ENCODE results near the gene RND2. TPM values are rescaled to one million over a fixed set of nuclear protein-coding genes. Genes with fewer than 3 reads are reported as not detected.

Gene RND2
- total RNA-seq, 2 donors from 2014 or later = 36.1 to 55.5 TPM

GRCh38 chr17:43031666-43032065 lies 6.6 kb downstream of the RND2 start:
- no peak overlapping the region for H3K9ac ChIP-seq (ENCODE audit: extremely low read depth, low read length, poor library complexity, severe bottlenecking)
- no peaks in the 10 kb centered on the region for H3K27me3 ChIP-seq (ENCODE audit: control insufficient read depth, insufficient read depth, low read length, poor library complexity, severe bottlenecking)
- peak overlapping the region; percentile 26 for H3K27ac ChIP-seq (ENCODE audit: low read depth, low read length)
- Mint-ChIP-seq H3K4me3 (no peak overlapping the region), H3K36me3 (ENCODE audit: low read depth) (peaks cover 21% of the 10 kb centered on the region), H3K27ac (peak overlapping the region; percentile 44), H3K4me1 (peaks cover 60% of the 10 kb centered on the region), H3K9me3 (no peaks in the 10 kb centered on the region), H3K27me3 (ENCODE audit: insufficient read depth) (no peaks in the 10 kb centered on the region)
- DNase-seq = peak; percentile 55
- H3K4me3 ChIP-seq (ENCODE audit: low read length) = no peak overlapping the region
- 75% methylated on average over 2 of the region's 3 CpGs; no CpG with 5 or more reads in 1 of the 2 experiments for WGBS, 2 experiments (ENCODE audit: insufficient coverage in 1 of 2, insufficient read length in 1 of 2)
- no peaks in the 10 kb centered on the region for H3K9me3 ChIP-seq (ENCODE audit: control insufficient read depth, low read length)
- H3K36me3 ChIP-seq (ENCODE audit: control insufficient read depth, insufficient read depth, low read length) = no peaks in the 10 kb centered on the region
- H3K4me1 ChIP-seq (ENCODE audit: control insufficient read depth, insufficient read depth, low read length) = peaks cover 17% of the 10 kb centered on the region
- no peak for TF ChIP-seq CTCF (conservative IDR thresholded peaks at IDR 0.05)

DNA sequence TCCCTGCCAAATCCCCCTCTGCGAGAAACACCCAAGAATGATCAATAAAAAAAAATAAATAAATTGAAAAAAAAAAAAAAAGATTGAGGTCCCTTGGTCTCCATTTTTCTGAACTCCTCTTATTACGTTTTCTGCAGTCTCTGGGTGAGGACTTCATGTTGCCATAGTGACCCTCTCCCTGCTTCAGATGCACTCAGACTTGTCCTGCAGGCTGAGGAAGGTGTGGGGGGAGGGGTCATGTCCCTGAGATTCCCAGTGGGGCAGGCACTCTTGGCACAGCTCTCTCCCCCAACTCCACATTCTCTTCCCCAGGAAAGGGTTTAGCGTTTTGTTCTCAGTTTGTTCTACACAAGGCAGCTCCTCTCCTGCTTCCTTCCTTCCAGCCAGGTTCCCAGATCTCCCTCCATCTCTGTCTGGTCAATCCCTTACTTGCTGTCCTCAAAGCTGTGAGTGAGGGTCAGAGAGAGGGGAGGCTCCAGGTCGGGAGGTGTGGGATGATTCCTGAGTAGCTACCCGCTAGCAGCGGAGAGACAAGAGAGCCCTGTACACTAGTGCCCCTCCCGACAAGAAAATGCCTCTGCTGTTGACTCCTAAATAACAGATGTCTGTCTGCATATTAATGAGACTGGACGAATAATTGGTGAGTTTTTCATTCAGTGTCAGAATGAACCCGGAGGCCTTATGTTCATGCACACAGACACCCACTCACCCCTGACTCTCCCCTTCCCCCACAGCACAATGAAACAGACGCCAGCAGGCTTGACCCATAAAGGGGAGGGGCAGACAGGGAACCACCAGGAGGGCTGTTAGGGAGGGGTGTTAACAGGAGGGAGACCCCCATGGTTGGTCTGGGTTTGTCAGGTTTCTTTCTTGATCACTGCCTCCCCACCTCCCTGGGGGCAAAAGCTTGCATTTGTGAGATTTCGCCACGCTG lies 9.2 kb downstream of the RND2 start:
- no peaks in the 10 kb centered on the region for H3K27me3 Mint-ChIP-seq (ENCODE audit: insufficient read depth)
- peak overlapping the region; percentile 19 for H3K4me3 Mint-ChIP-seq
- H3K9ac ChIP-seq (ENCODE audit: extremely low read depth, low read length, poor library complexity, severe bottlenecking) = peak overlapping the region; percentile 26

DNA sequence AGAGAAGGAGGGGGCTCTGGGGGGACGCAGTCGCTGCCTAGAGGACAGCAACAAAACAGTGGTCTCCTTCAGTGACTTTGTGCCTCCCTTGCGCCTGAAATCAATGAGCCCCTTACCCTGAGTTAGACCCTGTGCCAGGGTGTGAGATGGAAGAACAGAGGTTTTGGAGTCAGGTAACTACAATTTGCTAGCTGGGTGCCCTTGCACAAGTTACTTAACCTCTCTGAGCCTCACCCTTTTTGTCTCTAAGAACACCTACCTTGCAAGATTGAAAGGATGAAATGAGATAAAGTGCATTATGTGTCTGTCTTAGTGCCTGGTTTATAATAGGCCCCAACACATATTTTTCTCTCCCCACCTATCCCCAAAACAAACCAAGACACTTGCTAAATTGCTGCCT lies 9.9 kb downstream of the RND2 start:
- H3K4me3 Mint-ChIP-seq = peak overlapping the region; percentile 19
- Histone ChIP-seq H3K36me3 (ENCODE audit: control insufficient read depth, insufficient read depth, low read length) (no peaks in the 10 kb centered on the region), H3K27me3 (ENCODE audit: control insufficient read depth, insufficient read depth, low read length, poor library complexity, severe bottlenecking) (no peaks in the 10 kb centered on the region), H3K9me3 (ENCODE audit: control insufficient read depth, low read length) (no peaks in the 10 kb centered on the region), H3K4me3 (ENCODE audit: low read length) (no peak overlapping the region), H3K4me1 (ENCODE audit: control insufficient read depth, insufficient read depth, low read length) (peaks cover 17% of the 10 kb centered on the region), H3K27ac (ENCODE audit: low read depth, low read length) (peak overlapping the region; percentile 99), H3K9ac (ENCODE audit: extremely low read depth, low read length, poor library complexity, severe bottlenecking) (no peak overlapping the region)
- peak overlapping the region; percentile 41 for H3K27ac Mint-ChIP-seq
- H3K9me3 Mint-ChIP-seq = no peaks in the 10 kb centered on the region
- TF ChIP-seq CTCF (conservative IDR thresholded peaks at IDR 0.05) = no peak
- H3K36me3 Mint-ChIP-seq (ENCODE audit: low read depth) = peaks cover 4% of the 10 kb centered on the region
- H3K4me1 Mint-ChIP-seq = peaks cover 55% of the 10 kb centered on the region
- WGBS, 2 experiments (ENCODE audit: insufficient coverage in 1 of 2, insufficient read length in 1 of 2) = 67 to 77% methylated on average over 1 to 3 of the region's 3 CpGs
- H3K27me3 Mint-ChIP-seq (ENCODE audit: insufficient read depth) = no peaks in the 10 kb centered on the region
- no peak for DNase-seq

More for the DNA sequence above, 9.2 kb downstream of the RND2 start:
- peak overlapping the region; percentile 99 for H3K27ac ChIP-seq (ENCODE audit: low read depth, low read length)
- Mint-ChIP-seq H3K9me3 (no peaks in the 10 kb centered on the region), H3K36me3 (ENCODE audit: low read depth) (peaks cover 6% of the 10 kb centered on the region), H3K4me1 (peaks cover 50% of the 10 kb centered on the region), H3K27ac (peak overlapping the region; percentile 87)
- H3K4me3 ChIP-seq (ENCODE audit: low read length) = no peak overlapping the region
- WGBS, 2 experiments (ENCODE audit: insufficient coverage in 1 of 2, insufficient read length in 1 of 2) = 11 to 43% methylated on average over 5 to 10 of the region's 12 CpGs
- DNase-seq = peak; percentile 81
- no peaks in the 10 kb centered on the region for H3K27me3 ChIP-seq (ENCODE audit: control insufficient read depth, insufficient read depth, low read length, poor library complexity, severe bottlenecking)
- TF ChIP-seq CTCF (conservative IDR thresholded peaks at IDR 0.05) = no peak
- peaks cover 17% of the 10 kb centered on the region for H3K4me1 ChIP-seq (ENCODE audit: control insufficient read depth, insufficient read depth, low read length)
- H3K36me3 ChIP-seq (ENCODE audit: control insufficient read depth, insufficient read depth, low read length) = no peaks in the 10 kb centered on the region
- no peaks in the 10 kb centered on the region for H3K9me3 ChIP-seq (ENCODE audit: control insufficient read depth, low read length)

Data from endodermal cell (in vitro differentiated cells).